ENCODE results near the gene TM9SF1. TPM values are rescaled to one million over a fixed set of nuclear protein-coding genes. Genes with fewer than 3 reads are reported as not detected.
"Not testable (repeated sequence)": the region's sequence is repeated elsewhere in the genome, so short reads cannot be mapped to it uniquely, and the experiment has no call there.

Gene TM9SF1
- total RNA-seq, 1 donor from 2014 or later = 30.5 TPM

DNA sequence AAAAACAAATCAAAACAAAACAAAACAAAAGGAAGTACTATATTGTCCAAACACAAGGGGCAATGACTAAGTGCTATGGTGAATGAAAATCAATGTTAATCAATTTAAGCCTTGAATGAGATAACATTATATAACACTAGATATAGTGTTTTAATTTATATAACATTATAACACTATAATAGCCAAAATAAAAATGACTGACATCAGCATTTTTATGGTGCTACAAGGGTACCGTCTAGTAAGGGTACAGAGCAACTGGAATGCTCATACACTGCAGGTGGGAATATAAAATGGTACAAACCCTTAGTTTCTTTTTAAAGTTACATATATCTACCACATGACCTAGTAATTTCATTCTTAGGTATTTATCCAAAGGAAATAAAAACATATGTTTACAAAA lies 31.2 kb upstream of the TM9SF1 start:
- Histone ChIP-seq H3K9ac (no peak overlapping the region), H3K9me3 (ENCODE audit: low read depth) (no peaks in the 10 kb centered on the region), H3K27me3 (no peaks in the 10 kb centered on the region), H3K36me3 (no peaks in the 10 kb centered on the region), H4K20me1 (ENCODE audit: low read depth) (peaks cover 34% of the 10 kb centered on the region), H3K4me1 (peaks cover 8% of the 10 kb centered on the region), H3K27ac (no peak overlapping the region), H3K4me3 (no peak overlapping the region), H3F3A (ENCODE audit: low read depth) (peaks cover 6% of the 10 kb centered on the region), H2AFZ (replicated peaks) (no peak overlapping the region), H3K4me2 (no peak overlapping the region), H3K79me2 (ENCODE audit: low read depth) (peaks cover 98% of the 10 kb centered on the region)
- H3K27me3 Mint-ChIP-seq (ENCODE audit: insufficient read depth, low read depth) = no peaks in the 10 kb centered on the region
- no peak for DNase-seq (ENCODE audit: low spot score)
- no peaks in the 10 kb centered on the region for H3K9me3 Mint-ChIP-seq
- no peak for TF ChIP-seq EZH2 (IDR thresholded peaks at IDR 0.05)
- TF ChIP-seq, protein P1, sequence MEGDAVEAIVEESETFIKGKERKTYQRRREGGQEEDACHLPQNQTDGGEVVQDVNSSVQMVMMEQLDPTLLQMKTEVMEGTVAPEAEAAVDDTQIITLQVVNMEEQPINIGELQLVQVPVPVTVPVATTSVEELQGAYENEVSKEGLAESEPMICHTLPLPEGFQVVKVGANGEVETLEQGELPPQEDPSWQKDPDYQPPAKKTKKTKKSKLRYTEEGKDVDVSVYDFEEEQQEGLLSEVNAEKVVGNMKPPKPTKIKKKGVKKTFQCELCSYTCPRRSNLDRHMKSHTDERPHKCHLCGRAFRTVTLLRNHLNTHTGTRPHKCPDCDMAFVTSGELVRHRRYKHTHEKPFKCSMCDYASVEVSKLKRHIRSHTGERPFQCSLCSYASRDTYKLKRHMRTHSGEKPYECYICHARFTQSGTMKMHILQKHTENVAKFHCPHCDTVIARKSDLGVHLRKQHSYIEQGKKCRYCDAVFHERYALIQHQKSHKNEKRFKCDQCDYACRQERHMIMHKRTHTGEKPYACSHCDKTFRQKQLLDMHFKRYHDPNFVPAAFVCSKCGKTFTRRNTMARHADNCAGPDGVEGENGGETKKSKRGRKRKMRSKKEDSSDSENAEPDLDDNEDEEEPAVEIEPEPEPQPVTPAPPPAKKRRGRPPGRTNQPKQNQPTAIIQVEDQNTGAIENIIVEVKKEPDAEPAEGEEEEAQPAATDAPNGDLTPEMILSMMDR (IDR thresholded peaks at IDR 0.05) = no peak
- no peak for TF ChIP-seq EZH2phosphoT487 (IDR thresholded peaks at IDR 0.05)
- H3K4me1 Mint-ChIP-seq = peaks cover 7% of the 10 kb centered on the region
- no peak overlapping the region for H3K27ac Mint-ChIP-seq
- H3K4me3 Mint-ChIP-seq = no peak overlapping the region
- H3K36me3 Mint-ChIP-seq = peaks cover 6% of the 10 kb centered on the region

DNA sequence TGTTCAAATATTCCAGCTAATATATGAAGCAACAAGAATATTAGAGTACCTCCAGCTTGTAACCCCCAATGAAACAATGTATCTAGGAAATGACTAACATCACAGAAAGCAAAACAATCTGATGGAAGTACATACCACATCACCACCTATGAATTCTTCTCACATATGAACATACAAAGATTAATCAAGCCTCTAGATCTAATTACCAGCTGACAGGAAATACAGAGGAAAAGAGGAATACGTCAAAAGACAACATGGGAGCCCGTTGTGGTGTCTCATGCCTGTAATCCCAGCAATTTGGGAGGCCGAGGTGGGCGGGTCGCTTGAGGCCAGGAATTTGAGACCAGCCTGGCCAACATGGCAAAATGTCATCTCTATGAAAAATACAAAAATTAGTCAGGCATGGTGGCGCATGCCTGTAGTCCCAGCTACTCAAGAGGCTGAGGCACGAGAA lies 29.4 kb upstream of the TM9SF1 start:
- Mint-ChIP-seq H3K4me1 (no peaks in the 10 kb centered on the region), H3K27ac (no peak overlapping the region), H3K9me3 (no peaks in the 10 kb centered on the region), H3K36me3 (peaks cover 6% of the 10 kb centered on the region), H3K4me3 (no peak overlapping the region), H3K27me3 (ENCODE audit: insufficient read depth, low read depth) (no peaks in the 10 kb centered on the region)
- Histone ChIP-seq H3K27me3 (no peaks in the 10 kb centered on the region), H2AFZ (replicated peaks) (no peak overlapping the region), H3K9ac (no peak overlapping the region), H3K4me1 (no peaks in the 10 kb centered on the region), H3K27ac (no peak overlapping the region), H3K9me3 (ENCODE audit: low read depth) (no peaks in the 10 kb centered on the region), H4K20me1 (ENCODE audit: low read depth) (peaks cover 40% of the 10 kb centered on the region), H3K36me3 (no peaks in the 10 kb centered on the region), H3K79me2 (ENCODE audit: low read depth) (peaks cover 98% of the 10 kb centered on the region), H3K4me2 (no peak overlapping the region), H3K4me3 (no peak overlapping the region), H3F3A (ENCODE audit: low read depth) (no peaks in the 10 kb centered on the region)
- DNase-seq (ENCODE audit: low spot score) = no peak
- TF ChIP-seq EZH2 (IDR thresholded peaks at IDR 0.05) = no peak
- TF ChIP-seq, protein P1 (IDR thresholded peaks at IDR 0.05) = no peak

DNA sequence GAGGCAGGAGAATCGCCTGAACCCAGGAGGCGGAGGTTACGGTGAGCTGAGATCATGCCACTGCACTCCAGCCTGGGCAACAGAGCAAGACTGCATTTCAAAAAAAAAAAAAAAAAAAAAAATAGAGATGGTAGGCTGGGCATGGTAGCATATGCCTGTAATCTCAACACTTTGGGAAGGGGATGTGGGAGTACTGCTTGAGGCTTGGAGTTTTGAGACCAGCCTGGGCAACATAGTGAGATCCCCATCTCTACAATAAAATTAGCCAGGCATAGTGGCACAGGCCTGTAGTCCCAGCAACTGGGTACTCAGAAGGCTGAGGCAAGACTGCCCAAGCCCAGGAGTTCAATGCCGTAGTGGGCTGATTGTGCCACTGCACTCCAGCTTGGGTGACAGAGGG lies 27.7 kb upstream of the TM9SF1 start:
- H3K27me3 ChIP-seq; H3K4me1 ChIP-seq; H3K36me3 Mint-ChIP-seq; H3K27ac Mint-ChIP-seq; H3K4me1 Mint-ChIP-seq; H3F3A ChIP-seq (ENCODE audit: low read depth); H3K4me3 Mint-ChIP-seq; H3K27ac ChIP-seq; H3K27me3 Mint-ChIP-seq (ENCODE audit: insufficient read depth, low read depth); H2AFZ ChIP-seq (replicated peaks); H3K36me3 ChIP-seq; H3K9ac ChIP-seq; H3K4me3 ChIP-seq; H3K4me2 ChIP-seq; H3K9me3 ChIP-seq (ENCODE audit: low read depth); H3K9me3 Mint-ChIP-seq; DNase-seq (ENCODE audit: low spot score): not testable (repeated sequence)
- Histone ChIP-seq H4K20me1 (ENCODE audit: low read depth) (peaks cover 45% of the 10 kb centered on the region), H3K79me2 (ENCODE audit: low read depth) (peaks cover 95% of the 10 kb centered on the region)

DNA sequence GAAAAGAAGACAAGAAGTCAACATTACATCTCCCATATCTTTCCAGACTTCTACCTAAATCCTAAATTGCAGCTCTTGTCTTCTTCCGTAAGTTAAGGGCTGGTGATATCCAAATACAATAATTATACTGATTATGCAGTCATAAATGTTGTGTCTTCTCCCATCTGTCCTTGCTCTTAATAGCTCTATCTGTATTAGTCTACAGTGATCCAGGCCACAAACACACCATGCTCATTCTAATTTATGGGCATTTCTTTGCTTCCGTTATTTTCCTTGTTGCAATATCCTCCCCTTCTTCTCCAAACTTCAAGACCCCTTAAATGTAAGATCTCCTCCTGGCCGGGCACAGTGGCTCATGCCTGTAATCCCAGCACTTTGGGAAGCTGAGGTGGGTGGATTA lies 24.3 kb upstream of the TM9SF1 start:
- Histone ChIP-seq H3K4me1 (no peaks in the 10 kb centered on the region), H3K4me3 (no peak overlapping the region), H2AFZ (replicated peaks) (no peak overlapping the region), H3K36me3 (no peaks in the 10 kb centered on the region), H3K4me2 (no peak overlapping the region), H4K20me1 (ENCODE audit: low read depth) (peaks cover 33% of the 10 kb centered on the region), H3F3A (ENCODE audit: low read depth) (peaks cover 12% of the 10 kb centered on the region), H3K27ac (no peak overlapping the region), H3K9ac (no peak overlapping the region), H3K9me3 (ENCODE audit: low read depth) (no peaks in the 10 kb centered on the region), H3K27me3 (no peaks in the 10 kb centered on the region), H3K79me2 (ENCODE audit: low read depth) (peaks cover 67% of the 10 kb centered on the region)
- no peak for DNase-seq (ENCODE audit: low spot score)
- Mint-ChIP-seq H3K27me3 (ENCODE audit: insufficient read depth, low read depth) (no peaks in the 10 kb centered on the region), H3K27ac (no peak overlapping the region), H3K4me3 (no peak overlapping the region), H3K36me3 (peaks cover 2% of the 10 kb centered on the region), H3K4me1 (peaks cover 8% of the 10 kb centered on the region), H3K9me3 (no peaks in the 10 kb centered on the region)
- TF ChIP-seq, protein P1 (IDR thresholded peaks at IDR 0.05) = no peak
- no peak for TF ChIP-seq EZH2 (IDR thresholded peaks at IDR 0.05)
- TF ChIP-seq EZH2phosphoT487 (IDR thresholded peaks at IDR 0.05) = no peak
